Stromal cell of bone marrow (primary cell): ENCODE results near the gene GABBR2.
A peak's percentile ranks its signal among the peaks of the same experiment; 100 is the strongest.
"Not testable (repeated sequence)": the region's sequence is repeated elsewhere in the genome, so short reads cannot be mapped to it uniquely, and the experiment has no call there.

Experiments used
- DNase-seq: peaks from one replicate; pipeline ENCODE4 v3.0.0-alpha.2; 2012; ENCODE audit warnings: low read depth

The GABBR2 gene

GRCh38 chr9:98508217-98508919, 200.4 kb downstream of the GABBR2 start:
- DNase-seq, result not testable (repeated sequence)

- no peak for DNase-seq
Measured at GRCh38 chr9:98506422-98507054, 202.2 kb downstream of the GABBR2 start.

GRCh38 chr9:98504298-98505282, 204.1 kb downstream of the GABBR2 start:
- DNase-seq, result no peak

- DNase-seq, result no peak
Measured at GRCh38 chr9:98503867-98504266, 204.9 kb downstream of the GABBR2 start.

- no peak for DNase-seq
Measured at GRCh38 chr9:98502976-98503325, 205.8 kb downstream of the GABBR2 start.

- DNase-seq, result no peak
Measured at GRCh38 chr9:98502311-98502975, 206.3 kb downstream of the GABBR2 start.

GRCh38 chr9:98501819-98502218, 206.9 kb downstream of the GABBR2 start:
- DNase-seq, result no peak

GRCh38 chr9:98501259-98501658, 207.5 kb downstream of the GABBR2 start:
- not testable (repeated sequence) for DNase-seq

GRCh38 chr9:98500337-98500919, 208.3 kb downstream of the GABBR2 start:
- DNase-seq, result no peak

- no peak for DNase-seq
Measured at GRCh38 chr9:98495530-98495929, 213.2 kb downstream of the GABBR2 start.

GRCh38 chr9:98494852-98495251, 213.9 kb downstream of the GABBR2 start:
- DNase-seq, result no peak

- no peak for DNase-seq
Measured at GRCh38 chr9:98491828-98492227, 216.9 kb downstream of the GABBR2 start.

GRCh38 chr9:98491231-98491651, 217.5 kb downstream of the GABBR2 start:
- DNase-seq, result no peak

- DNase-seq, result peak; percentile 82
Measured at GRCh38 chr9:98488571-98489312, 220.0 kb downstream of the GABBR2 start.

GRCh38 chr9:98485706-98486105, 223.0 kb downstream of the GABBR2 start:
- DNase-seq, result no peak

GRCh38 chr9:98484162-98484561, 224.6 kb downstream of the GABBR2 start:
- DNase-seq, result no peak

GRCh38 chr9:98482226-98482625, 226.5 kb downstream of the GABBR2 start:
- no peak for DNase-seq

GRCh38 chr9:98481676-98482075, 227.1 kb downstream of the GABBR2 start:
- no peak for DNase-seq

- DNase-seq, result no peak
Measured at GRCh38 chr9:98479967-98480847, 228.5 kb downstream of the GABBR2 start.

- no peak for DNase-seq
Measured at GRCh38 chr9:98479449-98479848, 229.3 kb downstream of the GABBR2 start.
